Endothelial cell of umbilical vein (primary cell): ENCODE results near the gene COL26A1. TPM values are rescaled to one million over a fixed set of nuclear protein-coding genes. Genes with fewer than 3 reads are reported as not detected.

Experiments used
- BruUV-seq: library from RNA; stranded (reverse); fragments of 400-500 nt; replicated peaks from 2 replicates; lab custom pipeline; 2021; lab: Mats Ljungman, UMichigan
- CTCF ChIA-PET: fragments of 300-600, 350-600 bp; sonication (Branson Sonifier 250); formaldehyde crosslinking; loops from one replicate; lab custom pipeline; 2021; ENCODE audit warnings: antibody characterized with exemption, inconsistent platforms; lab: Charles Lee
- POLR2A ChIA-PET: fragments of 300-600, 350-600 bp; sonication (Branson Sonifier 250); formaldehyde crosslinking; loops from one replicate; lab custom pipeline; 2021; ENCODE audit warnings: antibody characterized with exemption, inconsistent platforms; lab: Charles Lee
- DNase-seq: peaks from one replicate; pipeline ENCODE4 v3.0.0-alpha.2; 2011; ENCODE audit warnings: low read depth, low spot score
- FAIRE-seq: peaks from 2 replicates; lab custom pipeline; 2011; peaks lifted over from hg19 to GRCh38; lab: Jason Lieb, UNC
- H2AFZ ChIP-seq: 2 replicates; pipeline ENCODE4 v1.6.0; 2012; ENCODE audit warnings: low read depth, low read length, control low read depth, inconsistent platforms
- H3K27ac ChIP-seq: 2 replicates; pipeline ENCODE4 v1.5.1; 2011; ENCODE audit warnings: low read depth, mild to moderate bottlenecking, control low read depth, low read length, moderate library complexity; ENCODE audit not compliant: insufficient read depth
- H3K27me3 ChIP-seq, 2 experiments: 2 replicates each; pipeline versions ENCODE4 v1.6.0 to v1.6.1; 2011; ENCODE audit warnings: low read length in 2 of 2, mixed read lengths in 1 of 2; ENCODE audit not compliant: control insufficient read depth in 2 of 2, insufficient read depth in 2 of 2
- H3K36me3 ChIP-seq, 2 experiments: 2 replicates in 1 of 2; 3 replicates in 1 of 2; pipeline ENCODE4 v1.5.1; 2011; ENCODE audit warnings: low read length in 2 of 2, mild to moderate bottlenecking in 1 of 2, moderate library complexity in 1 of 2; ENCODE audit not compliant: control insufficient read depth in 2 of 2, insufficient read depth in 2 of 2; ENCODE audit errors: extremely low read depth in 1 of 2
- H3K4me1 ChIP-seq: 3 replicates; pipeline ENCODE4 v1.5.1; 2011; ENCODE audit warnings: mild to moderate bottlenecking, low read length; ENCODE audit not compliant: control insufficient read depth, insufficient read depth; ENCODE audit errors: extremely low read depth
- H3K4me2 ChIP-seq: 2 replicates; pipeline ENCODE4 v1.6.1; 2011; ENCODE audit warnings: low read length, control low read depth, mixed read lengths; ENCODE audit not compliant: insufficient read depth
- H3K4me3 ChIP-seq, 3 experiments: fragments of 200-600 bp in 1 of 3; sonication (generic), shearing (Covaris generic) in 1 of 3; replicated peaks in 1 of 3; 2 replicates each; pipeline ENCODE4 v1.5.1; 2011 to 2016; ENCODE audit warnings: control low read depth in 3 of 3, low read length in 3 of 3, mild to moderate bottlenecking in 2 of 3, inconsistent platforms in 1 of 3, low read depth in 1 of 3, moderate library complexity in 1 of 3; ENCODE audit not compliant: insufficient read depth in 1 of 3
- H3K79me2 ChIP-seq: 2 replicates; pipeline ENCODE4 v1.6.0; 2012; ENCODE audit warnings: low read length, inconsistent platforms; ENCODE audit not compliant: control insufficient read depth, insufficient read depth
- H3K9ac ChIP-seq: replicated peaks from 2 replicates; pipeline ENCODE3; 2011; ENCODE audit warnings: low read length, control low read depth; ENCODE audit not compliant: insufficient read depth; ENCODE audit errors: extremely low read depth
- H3K9me1 ChIP-seq: replicated peaks from 3 replicates; pipeline ENCODE4 v1.6.0; 2011; ENCODE audit warnings: mild to moderate bottlenecking, low read length; ENCODE audit not compliant: control insufficient read depth, insufficient read depth; ENCODE audit errors: extremely low read depth
- H3K9me3 ChIP-seq: replicated peaks from 2 replicates; pipeline ENCODE4 v1.5.1; 2012; ENCODE audit warnings: low read length, inconsistent platforms; ENCODE audit not compliant: control insufficient read depth, insufficient read depth
- H4K20me1 ChIP-seq: replicated peaks from 2 replicates; pipeline ENCODE3; 2011; ENCODE audit warnings: mild to moderate bottlenecking, low read length; ENCODE audit not compliant: control insufficient read depth, insufficient read depth; ENCODE audit errors: extremely low read depth
- EZH2 ChIP-seq: IDR thresholded peaks from 2 replicates; pipeline ENCODE4 v1.6.1; 2012; ENCODE audit warnings: borderline replicate concordance, low read depth, mild to moderate bottlenecking, moderate library complexity, low read length, inconsistent platforms; ENCODE audit not compliant: severe bottlenecking
- FOS ChIP-seq: IDR thresholded peaks from 2 replicates; pipeline ENCODE4 v1.6.1; 2011; ENCODE audit warnings: mild to moderate bottlenecking, low read length, moderate library complexity, borderline replicate concordance; ENCODE audit not compliant: insufficient read depth
- GATA2 ChIP-seq: IDR thresholded peaks from 2 replicates; pipeline ENCODE4 v1.7.0; 2011; ENCODE audit warnings: low read depth, mild to moderate bottlenecking, moderate library complexity, mixed read lengths, low read length; ENCODE audit not compliant: insufficient read length, insufficient read depth
- MYC ChIP-seq: IDR thresholded peaks from one replicate; pipeline ENCODE4 v1.6.1; 2011; ENCODE audit warnings: mild to moderate bottlenecking, low read depth, low read length
- POLR2A ChIP-seq: IDR thresholded peaks from 2 replicates; pipeline ENCODE4 v1.6.1; 2012; ENCODE audit warnings: low read depth, mild to moderate bottlenecking, control low read depth, low read length
- POLR2AphosphoS5 ChIP-seq: IDR thresholded peaks from 2 replicates; pipeline ENCODE4 v1.6.1; 2012; ENCODE audit warnings: low read depth, mild to moderate bottlenecking, control low read depth, low read length, moderate library complexity; ENCODE audit not compliant: insufficient read depth
- dilution Hi-C: fragments of 300-500 bp; cut with MboI; formaldehyde crosslinking; loops from one replicate; pipeline ENCODE4 v1.15.0; 2019; ENCODE audit warnings: low sequenced_read_pairs; ENCODE audit not compliant: extremely low pct_ligation_motif_present
- intact Hi-C: fragments of 100-400 bp; cut with micrococcal nuclease; formaldehyde crosslinking; loops from one replicate; pipeline ENCODE4 v1.10.0; 2022
- polyA plus RNA-seq, 4 experiments: library from polyadenylated mRNA; depleted of rRNA in 3 of 4; stranded (reverse) in 3 of 4; unstranded in 1 of 4; fragments of >200 nt; gene quantifications; 2 replicates each; pipeline versions ENCODE4 v1.2.1 to v1.2.3, GENCODE V29; 2011 to 2012; ENCODE audit warnings: missing spikeins in 1 of 4
- total RNA-seq: library from RNA; stranded (reverse); gene quantifications from 2 replicates; pipeline ENCODE4 v1.2.3, GENCODE V29; 2021
- TF ChIP-seq, protein P1 (sequence below), 2 donors: IDR thresholded peaks; 1 replicate in 1 of 2; 2 replicates in 1 of 2; pipeline ENCODE4 v1.5.1; 2011; ENCODE audit warnings: low read length in 2 of 2, mild to moderate bottlenecking in 2 of 2, moderate library complexity in 2 of 2, control low read depth in 1 of 2, inconsistent platforms in 1 of 2, low read depth in 1 of 2; ENCODE audit not compliant: insufficient read depth in 1 of 2; ENCODE audit errors: extremely low read depth in 1 of 2
- TF ChIP-seq, protein P2 (sequence below): IDR thresholded peaks from 2 replicates; pipeline ENCODE4 v1.6.1; 2011; ENCODE audit not compliant: insufficient read depth, insufficient read length

COL26A1 gene
- total and polyA plus RNA-seq, 2 donors (not counting 3 experiments of a cell fraction or from before 2014, with no cell fraction given): not detected

DNA sequence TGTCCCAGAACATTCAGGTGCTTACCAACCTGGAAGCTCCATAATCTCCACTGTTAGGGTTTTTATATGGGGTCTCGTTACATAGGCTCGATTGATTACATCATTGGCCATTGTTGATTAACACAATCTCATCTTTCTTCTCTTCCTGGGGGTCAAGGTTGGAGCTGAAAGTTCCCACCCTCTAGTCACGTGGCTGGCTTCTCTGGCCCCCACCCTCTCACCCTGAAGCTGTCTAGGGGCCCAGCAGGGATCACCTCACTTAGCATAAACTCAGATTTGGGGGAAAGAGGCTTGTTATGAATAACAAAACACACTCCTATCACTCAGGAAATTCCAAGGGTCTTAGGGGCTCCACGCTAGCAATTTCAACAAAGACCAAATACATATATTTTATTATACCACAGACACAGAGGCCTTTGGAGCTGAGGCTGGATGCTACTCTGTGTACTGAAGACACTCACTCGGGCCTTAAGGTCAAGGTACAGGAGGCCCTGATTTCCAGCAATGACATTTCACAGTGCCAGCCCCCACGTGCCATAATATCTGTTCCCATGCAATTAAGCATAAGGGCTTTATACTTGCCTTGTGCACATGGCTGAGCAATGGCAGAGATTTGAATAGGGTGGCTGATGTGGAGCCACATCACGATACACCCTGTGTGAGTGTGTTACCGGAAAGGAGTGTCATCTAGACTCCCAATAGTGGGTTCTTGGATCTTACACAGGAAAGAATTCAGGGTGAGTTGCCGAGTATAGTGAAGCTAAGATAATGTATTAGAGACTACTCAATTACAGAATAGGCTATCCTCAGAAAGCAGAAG is 108.2 kb downstream of the COL26A1 start:
- intact Hi-C loops (no loop called here), dilution Hi-C loops (no loop called here)
- Histone ChIP-seq H3K27me3 (no peaks in the 10 kb centered on the region), H3K9ac (no peak overlapping the region), H3K4me1 (no peaks in the 10 kb centered on the region), H2AFZ (no peak overlapping the region), H3K9me3 (no peaks in the 10 kb centered on the region), H3K4me3 (no peak overlapping the region), H4K20me1 (no peaks in the 10 kb centered on the region), H3K36me3 (no peaks in the 10 kb centered on the region), H3K27ac (no peak overlapping the region), H3K4me2 (no peak overlapping the region), H3K9me1 (no peaks in the 10 kb centered on the region), H3K79me2 (no peaks in the 10 kb centered on the region)
- FAIRE-seq: no peak
- no TSS peak for BruUV-seq
- POLR2A ChIA-PET: no interaction called here
- DNase-seq: no peak
- no peak for TF ChIP-seq GATA2
- TF ChIP-seq, protein P1, sequence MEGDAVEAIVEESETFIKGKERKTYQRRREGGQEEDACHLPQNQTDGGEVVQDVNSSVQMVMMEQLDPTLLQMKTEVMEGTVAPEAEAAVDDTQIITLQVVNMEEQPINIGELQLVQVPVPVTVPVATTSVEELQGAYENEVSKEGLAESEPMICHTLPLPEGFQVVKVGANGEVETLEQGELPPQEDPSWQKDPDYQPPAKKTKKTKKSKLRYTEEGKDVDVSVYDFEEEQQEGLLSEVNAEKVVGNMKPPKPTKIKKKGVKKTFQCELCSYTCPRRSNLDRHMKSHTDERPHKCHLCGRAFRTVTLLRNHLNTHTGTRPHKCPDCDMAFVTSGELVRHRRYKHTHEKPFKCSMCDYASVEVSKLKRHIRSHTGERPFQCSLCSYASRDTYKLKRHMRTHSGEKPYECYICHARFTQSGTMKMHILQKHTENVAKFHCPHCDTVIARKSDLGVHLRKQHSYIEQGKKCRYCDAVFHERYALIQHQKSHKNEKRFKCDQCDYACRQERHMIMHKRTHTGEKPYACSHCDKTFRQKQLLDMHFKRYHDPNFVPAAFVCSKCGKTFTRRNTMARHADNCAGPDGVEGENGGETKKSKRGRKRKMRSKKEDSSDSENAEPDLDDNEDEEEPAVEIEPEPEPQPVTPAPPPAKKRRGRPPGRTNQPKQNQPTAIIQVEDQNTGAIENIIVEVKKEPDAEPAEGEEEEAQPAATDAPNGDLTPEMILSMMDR (IDR thresholded peaks at IDR 0.05; ENCODE audit: extremely low read depth in 1 of 2, insufficient read depth in 1 of 2, low read depth in 1 of 2, low read length in 2 of 2): no peak
- CTCF ChIA-PET: no interaction called here

DNA sequence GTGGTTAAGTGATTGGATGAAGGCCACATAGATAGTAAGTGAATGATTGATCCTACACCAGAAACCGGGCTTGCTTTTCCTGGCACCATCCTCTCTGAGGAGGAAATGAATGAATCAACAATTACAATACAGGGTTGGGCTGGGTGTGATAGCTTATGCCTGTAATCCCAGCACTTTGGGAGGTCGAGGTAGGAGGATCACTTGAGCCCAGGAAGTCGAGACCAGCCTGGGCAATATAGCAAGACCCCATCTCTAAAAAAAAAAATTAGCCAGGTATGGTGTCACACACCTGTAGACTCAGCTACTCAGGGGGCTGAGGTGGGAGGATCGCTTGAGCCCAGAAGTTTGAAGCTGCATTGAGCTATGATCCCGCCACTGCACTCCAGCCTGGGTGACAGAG is 111.5 kb downstream of the COL26A1 start:
- CTCF ChIA-PET: interaction anchor here (0.6 kb wide), 1 partner anchor 64 kb away, joined by 3 read pairs; no protein-coding TSS in a partner anchor
- POLR2A ChIA-PET: no interaction called here
- FAIRE-seq (no peak), DNase-seq (no peak)
- dilution Hi-C loops (no loop called here), intact Hi-C loops (no loop called here)
- Histone ChIP-seq H3K9me1 (no peaks in the 10 kb centered on the region), H3K4me2 (no peak overlapping the region), H3K36me3 (no peaks in the 10 kb centered on the region), H4K20me1 (no peaks in the 10 kb centered on the region), H3K4me3 (no peak overlapping the region), H3K9ac (no peak overlapping the region), H2AFZ (no peak overlapping the region), H3K4me1 (no peaks in the 10 kb centered on the region), H3K27ac (no peak overlapping the region), H3K79me2 (no peaks in the 10 kb centered on the region), H3K27me3 (no peaks in the 10 kb centered on the region), H3K9me3 (no peaks in the 10 kb centered on the region)
- no TSS peak for BruUV-seq
- no peak for TF ChIP-seq POLR2A
- TF ChIP-seq MYC: no peak
- TF ChIP-seq FOS: no peak
- TF ChIP-seq GATA2: no peak
- TF ChIP-seq, protein P2, sequence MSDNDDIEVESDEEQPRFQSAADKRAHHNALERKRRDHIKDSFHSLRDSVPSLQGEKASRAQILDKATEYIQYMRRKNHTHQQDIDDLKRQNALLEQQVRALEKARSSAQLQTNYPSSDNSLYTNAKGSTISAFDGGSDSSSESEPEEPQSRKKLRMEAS: no peak
- TF ChIP-seq EZH2: no peak
- no peak for TF ChIP-seq POLR2AphosphoS5
- TF ChIP-seq, protein P1 (IDR thresholded peaks at IDR 0.05; ENCODE audit: extremely low read depth in 1 of 2, insufficient read depth in 1 of 2, low read depth in 1 of 2, low read length in 2 of 2): no peak
